HG03469 (cell line): ENCODE data around the gene NPM1.
"Not testable (repeated sequence)": the region's sequence is repeated elsewhere in the genome, so short reads cannot be mapped to it uniquely, and the experiment has no call there.

Experiments used
- ATAC-seq: cut with Tn5 transposase; IDR thresholded peaks from one replicate; pipeline ENCODE4 v1.9.1; 2021; ENCODE audit warnings: mild to moderate bottlenecking, moderate library complexity, moderate number of reproducible peaks; ENCODE audit not compliant: unreplicated experiment

The NPM1 gene

DNA sequence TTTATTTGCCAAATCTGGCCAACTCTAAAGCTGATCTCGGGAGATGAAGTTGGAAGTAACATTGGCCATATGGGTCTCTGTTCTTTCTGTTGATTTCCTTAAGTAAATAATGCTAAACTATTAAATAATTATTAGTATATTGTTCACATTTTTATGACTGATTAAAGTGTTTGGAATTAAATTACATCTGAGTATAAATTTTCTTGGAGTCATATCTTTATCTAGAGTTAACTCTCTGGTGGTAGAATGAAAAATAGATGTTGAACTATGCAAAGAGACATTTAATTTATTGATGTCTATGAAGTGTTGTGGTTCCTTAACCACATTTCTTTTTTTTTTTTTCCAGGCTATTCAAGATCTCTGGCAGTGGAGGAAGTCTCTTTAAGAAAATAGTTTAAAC lies 22.5 kb downstream of the NPM1 start:
- ATAC-seq = no peak

GRCh38 chr5:171412186-171412585 lies 24.5 kb downstream of the NPM1 start:
- ATAC-seq = no peak

DNA sequence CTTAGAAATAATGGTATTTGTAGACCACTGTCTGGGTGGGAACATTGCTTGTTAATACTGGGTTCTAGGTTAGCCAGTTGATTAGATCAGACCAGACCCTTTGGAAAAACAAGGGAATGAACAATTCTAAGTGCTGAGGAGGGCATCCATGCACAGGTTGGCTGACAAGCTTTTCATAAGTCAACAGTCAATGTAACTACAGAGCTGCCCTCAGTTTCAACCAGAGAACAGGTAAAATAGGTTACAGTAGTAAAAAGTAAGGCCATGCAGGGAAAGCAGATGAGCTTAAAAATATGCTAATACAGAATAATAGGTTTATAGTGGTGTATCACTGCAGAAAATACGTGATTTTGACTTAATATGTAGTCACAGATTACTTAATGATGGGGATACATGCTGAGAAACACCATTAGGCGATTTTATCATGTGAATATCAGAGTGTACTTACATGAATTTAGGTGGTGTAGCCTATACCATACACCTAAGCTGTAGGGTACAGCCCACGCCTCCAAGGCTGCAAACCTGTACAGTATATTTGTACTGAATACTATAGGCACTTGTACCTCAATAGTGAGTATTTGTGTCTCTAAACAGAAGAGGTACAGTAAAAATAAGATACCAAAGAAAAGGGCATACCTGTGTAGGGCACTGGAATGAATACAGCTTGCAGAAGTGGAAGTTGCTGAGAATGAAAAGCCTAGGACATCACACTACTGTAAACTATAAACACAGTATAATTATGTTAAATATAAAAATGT lies 25.7 kb downstream of the NPM1 start:
- no peak for ATAC-seq

DNA sequence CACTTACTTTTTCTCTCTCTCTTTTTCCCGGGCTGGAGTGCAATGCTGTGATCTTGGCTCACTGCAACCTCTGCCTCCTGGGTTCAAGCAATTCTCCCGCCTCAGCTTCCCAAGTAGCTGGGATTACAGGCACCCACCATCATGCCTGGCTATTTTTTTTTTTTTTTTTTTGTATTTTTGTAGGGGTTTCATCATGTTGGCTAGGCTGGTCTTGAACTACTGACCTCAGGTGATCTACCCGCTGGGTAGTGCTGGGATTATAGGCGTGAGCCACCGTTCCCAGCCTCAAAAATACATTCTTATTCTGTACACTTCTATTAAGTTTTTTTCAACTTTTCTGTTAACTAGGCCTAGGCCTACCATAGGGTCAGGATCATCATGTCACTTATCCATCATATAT lies 26.3 kb downstream of the NPM1 start:
- ATAC-seq = not testable (repeated sequence)

DNA sequence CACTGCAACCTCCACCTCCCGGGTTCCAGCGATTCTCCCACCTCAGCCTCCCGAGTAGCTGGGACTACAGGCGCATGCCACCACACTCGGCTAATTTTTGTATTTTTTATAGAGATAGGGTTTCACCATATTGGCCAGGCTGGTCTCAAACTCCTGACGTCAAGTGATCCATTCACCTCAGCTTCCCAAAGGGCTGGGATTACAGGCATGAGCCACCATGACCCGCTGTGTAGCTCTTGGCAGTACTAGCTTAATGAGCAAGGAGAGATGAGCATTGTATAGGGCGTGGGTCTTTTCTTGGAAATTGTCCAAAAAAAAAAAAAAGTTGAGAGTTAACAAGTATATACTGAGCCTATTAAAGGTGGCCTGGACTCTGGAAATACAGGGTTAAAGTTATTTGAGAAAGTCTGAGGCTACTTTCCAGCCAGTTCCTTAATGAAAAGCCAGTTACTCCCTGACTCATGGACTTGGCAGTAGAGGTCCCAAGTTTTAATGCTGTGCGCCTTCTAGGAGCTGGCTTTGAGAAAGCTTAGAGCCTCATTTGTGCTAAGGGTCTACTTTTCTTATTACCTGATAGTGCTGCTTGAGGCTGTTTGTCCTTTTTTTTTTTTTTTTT lies 27.6 kb downstream of the NPM1 start:
- ATAC-seq = no peak

GRCh38 chr5:171416160-171417049 lies 28.8 kb downstream of the NPM1 start:
- no peak for ATAC-seq

DNA sequence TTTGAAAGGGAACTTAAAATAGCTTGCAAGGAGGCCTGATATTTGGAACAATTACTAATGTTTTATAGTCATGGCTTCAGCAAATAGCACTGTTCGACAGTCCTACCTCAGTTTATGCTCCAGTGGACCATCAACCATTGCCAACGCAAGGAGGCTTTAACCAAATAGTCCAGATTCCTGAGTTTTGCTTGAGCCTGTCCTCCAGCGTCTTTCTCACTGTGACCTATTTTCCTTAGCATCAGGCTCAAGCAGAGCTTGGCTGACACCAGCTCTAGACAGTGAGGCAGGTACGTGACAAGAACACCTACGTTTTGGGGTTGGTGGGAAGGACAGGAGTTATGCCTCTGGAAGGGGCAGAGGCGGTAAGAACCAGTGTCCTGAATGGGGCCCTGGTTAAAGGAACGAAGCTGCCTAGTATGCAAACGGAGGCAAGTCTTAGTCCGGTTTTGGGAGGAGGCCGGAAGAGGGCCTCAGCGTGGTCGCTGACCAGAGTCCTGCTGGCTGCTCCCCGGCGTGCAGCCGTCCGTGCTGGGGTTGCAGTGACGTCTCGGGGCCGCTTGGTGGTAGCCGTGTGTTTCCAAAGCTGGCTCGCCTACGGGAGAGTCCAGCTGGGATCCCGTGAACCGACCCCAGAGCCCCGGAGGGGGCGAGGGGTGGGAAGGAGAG lies 30.8 kb downstream of the NPM1 start:
- no peak for ATAC-seq

- no peak for ATAC-seq
Observed at GRCh38 chr5:171418982-171419687, 31.5 kb downstream of the NPM1 start, which contains the start of gene FGF18. Gene FGF18 (plus strand): TSS chr5:171419647. CDS start chr5:171420200, 553 bp downstream.

- no peak for ATAC-seq
Observed at GRCh38 chr5:171419688-171420430, 32.2 kb downstream of the NPM1 start.

GRCh38 chr5:171420431-171421241 lies 33.0 kb downstream of the NPM1 start:
- ATAC-seq = no peak

GRCh38 chr5:171421331-171422262 lies 33.9 kb downstream of the NPM1 start:
- ATAC-seq = no peak

GRCh38 chr5:171422495-171422894 lies 34.8 kb downstream of the NPM1 start:
- ATAC-seq = no peak

DNA sequence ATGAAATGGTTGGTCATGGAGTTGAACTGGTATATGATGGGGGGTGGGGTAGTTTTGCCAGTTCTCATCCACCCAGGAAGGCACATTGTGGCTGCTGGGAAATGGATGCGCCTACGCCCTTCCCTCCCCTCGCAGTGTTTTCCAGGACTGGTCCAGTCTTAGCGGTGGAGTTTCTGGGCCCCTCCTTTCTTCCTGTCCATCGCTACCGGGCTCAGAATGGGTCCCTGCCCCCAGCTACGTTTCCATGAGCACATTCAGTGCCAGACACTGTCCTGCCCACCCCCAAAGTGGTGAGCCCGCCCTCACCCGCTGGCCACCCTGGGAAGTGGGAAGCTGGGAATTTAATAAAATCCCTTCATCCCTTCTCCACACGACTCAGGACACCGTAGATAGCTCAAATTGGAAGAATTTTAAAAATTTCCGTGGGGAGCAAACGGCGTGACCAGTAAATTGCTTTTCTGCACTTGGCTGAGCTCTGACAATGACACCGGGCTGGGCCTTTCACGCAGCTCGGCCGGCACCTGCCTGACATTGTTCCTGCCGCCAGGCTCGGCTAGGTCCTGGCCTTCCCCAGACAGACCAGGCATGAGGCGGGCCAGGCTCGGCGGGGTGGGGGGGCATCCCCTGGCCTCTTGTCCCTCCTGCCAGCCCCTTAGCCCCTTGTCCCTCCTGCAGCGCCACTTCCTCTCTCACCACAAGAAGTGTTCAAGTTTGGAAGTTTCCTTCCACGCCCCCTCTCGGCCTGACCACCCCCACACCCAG lies 35.4 kb downstream of the NPM1 start:
- ATAC-seq = no peak

GRCh38 chr5:171424726-171425125 lies 37.1 kb downstream of the NPM1 start:
- ATAC-seq = no peak

DNA sequence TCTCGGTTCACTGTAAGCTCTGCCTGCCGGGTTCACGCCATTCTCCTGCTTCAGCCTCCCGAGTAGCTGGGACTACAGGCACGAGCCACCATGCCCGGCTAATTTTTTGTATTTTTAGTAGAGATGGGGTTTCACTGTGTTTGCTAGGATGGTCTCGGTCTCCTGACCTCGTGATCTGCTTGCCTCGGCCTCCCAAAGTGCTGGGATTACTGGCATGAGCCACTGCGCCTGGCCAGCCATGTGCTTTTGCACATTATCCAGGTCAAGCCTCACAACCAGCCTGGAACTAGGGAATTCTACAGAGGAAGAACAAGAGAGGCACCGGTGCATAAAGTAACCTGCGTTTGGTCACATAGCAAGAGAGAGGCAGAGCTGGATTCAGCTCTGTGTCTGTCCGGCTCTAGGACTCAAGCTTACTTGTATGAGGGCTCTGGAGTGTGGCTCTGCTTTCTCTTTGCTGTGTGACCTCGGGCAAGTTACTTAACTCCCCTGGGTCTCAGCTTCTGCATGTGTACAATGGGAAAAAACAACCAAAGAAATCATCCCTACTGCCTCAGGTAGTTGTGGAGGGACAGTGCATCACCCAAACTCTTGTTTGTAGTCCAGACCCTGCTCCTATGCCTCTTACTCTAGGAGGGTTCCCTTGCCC lies 38.1 kb downstream of the NPM1 start:
- no peak for ATAC-seq

DNA sequence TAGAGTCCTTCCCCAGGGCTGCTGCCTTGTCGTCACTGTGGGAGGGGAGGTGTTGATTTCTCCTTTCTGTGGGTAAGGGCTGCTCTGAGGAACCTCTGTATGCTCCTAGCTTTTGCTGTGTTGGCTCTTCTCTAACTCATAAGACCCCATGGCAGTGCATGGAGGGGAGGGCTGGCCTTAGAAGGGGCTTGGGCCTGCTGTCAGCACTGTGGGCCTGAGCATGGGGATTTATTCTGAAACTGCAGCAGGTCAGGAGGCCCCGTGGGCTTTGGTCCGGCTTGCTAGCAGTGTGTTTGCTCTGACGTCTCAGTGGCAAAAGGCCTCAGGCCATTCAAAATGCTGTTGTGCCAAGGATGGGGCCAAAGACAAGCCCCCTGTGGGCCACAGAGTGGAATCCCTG lies 38.6 kb downstream of the NPM1 start:
- no peak for ATAC-seq

DNA sequence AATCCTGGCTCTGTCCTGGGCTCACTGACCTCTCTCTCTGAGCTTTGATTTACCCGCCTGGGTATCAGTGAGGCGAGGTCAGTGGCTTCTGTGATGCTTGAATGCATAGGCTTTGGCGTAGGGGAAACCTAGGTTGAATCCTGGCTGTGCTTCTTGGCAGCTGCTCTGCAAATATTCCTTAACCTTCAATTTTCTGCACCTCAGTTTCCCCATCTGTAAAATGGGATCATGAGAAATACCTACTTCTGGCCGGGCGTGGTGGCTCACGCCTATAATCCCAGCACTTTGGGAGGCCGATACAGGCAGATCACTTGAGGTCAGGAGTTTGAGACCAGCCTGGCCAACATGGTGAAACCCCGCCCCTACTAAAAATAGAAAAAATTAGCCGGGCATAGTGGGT lies 39.0 kb downstream of the NPM1 start:
- no peak for ATAC-seq
